ENCODE data around the gene SPATA46. TPM values are rescaled to one million over a fixed set of nuclear protein-coding genes. Genes with fewer than 3 reads are reported as not detected.

SPATA46 gene
- total and polyA plus RNA-seq, 2 of the 8 experiments (the other 6 are each of a cell fraction or from before 2014, with no cell fraction given) = not detected

DNA sequence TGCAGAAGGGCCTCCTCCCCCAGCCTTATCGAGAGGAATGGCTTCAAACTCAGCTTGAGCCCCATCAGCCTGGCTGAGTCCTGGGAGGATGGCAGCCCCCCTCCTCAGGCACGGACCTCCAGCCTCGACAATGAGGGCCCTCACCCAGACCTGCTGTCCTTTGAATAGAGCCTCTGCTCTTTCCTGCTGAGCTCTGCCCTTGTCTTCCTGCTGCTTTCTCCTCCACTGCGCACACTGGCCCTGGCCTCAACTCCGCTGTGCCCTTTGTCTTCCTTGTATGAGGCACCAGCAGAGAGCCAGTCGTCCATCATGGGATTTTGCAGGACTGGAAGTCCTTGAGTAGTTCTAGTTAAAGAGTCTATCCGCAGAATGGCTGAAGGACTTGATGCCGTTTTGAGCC is 6.9 kb upstream of the SPATA46 start:
- CTCF ChIA-PET (ENCODE audit: partially characterized antibody) = interaction anchor here (0.7 to 8.1 kb wide), 5 partner anchors 8 to 327 kb away, joined by 3 to 44 read pairs (median 5); no protein-coding TSS in a partner anchor

More for the DNA sequence above, 6.9 kb upstream of the SPATA46 start:
- Histone ChIP-seq H2BK120ac (replicated peaks; ENCODE audit: low read depth, low read length) (no peak overlapping the region), H3K79me1 (ENCODE audit: low read depth, low read length) (no peaks in the 10 kb centered on the region), H2BK5ac (ENCODE audit: low read depth, low read length) (no peak overlapping the region), H3K9ac (replicated peaks in 1 of 4; ENCODE audit: extremely low read depth in 1 of 4, low read depth in 3 of 4, low read length in 3 of 4) (no peak overlapping the region), H2BK20ac (ENCODE audit: low read length) (no peak overlapping the region), H3K4ac (replicated peaks; ENCODE audit: insufficient read length, low read depth, low read length) (no peak overlapping the region), H3K18ac (ENCODE audit: extremely low read depth, low read length) (no peak overlapping the region), H3K23me2 (ENCODE audit: low read depth, low read length) (no peaks in the 10 kb centered on the region), H4K5ac (ENCODE audit: insufficient read length, low read depth, low read length) (no peak overlapping the region), H2AK5ac (ENCODE audit: low read depth, low read length) (no peak overlapping the region), H3K4me1 (replicated peaks in 1 of 4; ENCODE audit: control insufficient read depth in 3 of 4, insufficient read depth in 4 of 4, low read length in 3 of 4) (peaks cover 0 to 2% (median 0%) of the 10 kb centered on the region in 4 experiments; a peak in 2 of 7 replicates), H3K79me2 (ENCODE audit: control insufficient read depth in 1 of 2, insufficient read depth in 2 of 2, low read length in 2 of 2) (no peaks in the 10 kb centered on the region), H4K91ac (replicated peaks; ENCODE audit: insufficient read length, low read length) (no peak overlapping the region), H3K27ac (ENCODE audit: low read depth, low read length) (no peak overlapping the region), H3K4me2 (ENCODE audit: insufficient read depth in 1 of 2, low read depth in 2 of 2, low read length in 2 of 2) (no peak overlapping the region), H2BK12ac (ENCODE audit: low read depth, low read length) (no peak overlapping the region), H3K27me3 (replicated peaks in 1 of 4; ENCODE audit: control insufficient read depth in 3 of 4, extremely low read depth in 1 of 4, insufficient read depth in 3 of 4, low read length in 3 of 4) (no peaks in the 10 kb centered on the region), H2BK15ac (ENCODE audit: low read length) (no peak overlapping the region), H4K20me1 (replicated peaks in 1 of 2; ENCODE audit: control insufficient read depth in 1 of 2, insufficient read depth in 2 of 2, low read length in 2 of 2) (no peaks in the 10 kb centered on the region), H3K4me3 (ENCODE audit: extremely low read depth in 1 of 4, insufficient read depth in 2 of 4, low read depth in 3 of 4, low read length in 4 of 4) (no peak overlapping the region), H3K9me3 (ENCODE audit: insufficient read depth in 2 of 2, low read depth in 1 of 2, low read length in 1 of 2) (no peaks in the 10 kb centered on the region), H3K36me3 (ENCODE audit: control insufficient read depth in 2 of 4, insufficient read depth in 4 of 4, low read length in 3 of 4) (peaks cover 0 to 5% (median 2%) of the 10 kb centered on the region in 4 experiments; a peak in 1 of 8 replicates), H3K14ac (ENCODE audit: insufficient read length) (no peak overlapping the region), H3K23ac (ENCODE audit: insufficient read length) (no peak overlapping the region), H4K8ac (ENCODE audit: extremely low read depth, insufficient read depth, low read length) (no peak overlapping the region), H3K56ac (replicated peaks; ENCODE audit: insufficient read length, low read depth, low read length) (no peak overlapping the region), H2AFZ (ENCODE audit: low read length) (no peak overlapping the region)
- POLR2A ChIA-PET (ENCODE audit: partially characterized antibody) = no interaction called here
- 93% methylated on average over 8 of the region's 8 CpGs; no CpG with 5 or more reads in 1 of the 2 experiments for WGBS, 2 experiments (ENCODE audit: extremely low coverage in 1 of 2, insufficient coverage in 1 of 2, insufficient read length in 1 of 2, insufficient replicate concordance in 2 of 2, low coverage in 1 of 2, low lambda C conversion rate in 2 of 2, missing lambda C conversion rate in 1 of 2)
- TF ChIP-seq BCL11A (IDR thresholded peaks at IDR 0.05; ENCODE audit: low read depth in 2 of 2, low read length in 2 of 2) = no peak
- FAIRE-seq = no peak
- no peak for DNase-seq (ENCODE audit: low read depth in 1 of 2, low spot score in 2 of 2)
